Activated CD4-positive, alpha-beta T cell treated with anti-CD3 and anti-CD28 coated beads, Interleukin-2, amount 50 U/mL, for 16 hours (primary cell): ENCODE data around the gene EPHA2.
"Not testable (repeated sequence)": the region's sequence is repeated elsewhere in the genome, so short reads cannot be mapped to it uniquely, and the experiment has no call there.

Experiments used
- DNase-seq: peaks from one replicate; pipeline ENCODE4 v3.0.0-alpha.2; 2020

Gene EPHA2

GRCh38 chr1:16167331-16168143 lies 11.7 kb upstream of the EPHA2 start:
- DNase-seq: peak; percentile 22

- DNase-seq: no peak
These were observed 10.2 kb upstream of the EPHA2 start for GRCh38 chr1:16166117-16166516.

- DNase-seq: no peak
These were observed 9.7 kb upstream of the EPHA2 start for GRCh38 chr1:16165548-16165947.

GRCh38 chr1:16165073-16165364 lies 9.2 kb upstream of the EPHA2 start:
- DNase-seq: no peak

- DNase-seq: no peak
These were observed 8.6 kb upstream of the EPHA2 start for GRCh38 chr1:16164213-16165072.

GRCh38 chr1:16163608-16164212 lies 7.8 kb upstream of the EPHA2 start:
- not testable (repeated sequence) for DNase-seq

GRCh38 chr1:16162163-16162822 lies 6.4 kb upstream of the EPHA2 start:
- peak; percentile 34 for DNase-seq

- no peak for DNase-seq
These were observed 5.8 kb upstream of the EPHA2 start for GRCh38 chr1:16161717-16162116.

GRCh38 chr1:16158993-16159831 lies 3.3 kb upstream of the EPHA2 start:
- DNase-seq: no peak

GRCh38 chr1:16158025-16158424 lies 2.2 kb upstream of the EPHA2 start:
- peak; percentile 39 for DNase-seq

- DNase-seq: no peak
These were observed 1.1 kb upstream of the EPHA2 start for GRCh38 chr1:16156848-16157495.

GRCh38 chr1:16153999-16154673 lies 1.7 kb downstream of the EPHA2 start:
- DNase-seq: no peak

- no peak for DNase-seq
These were observed 2.5 kb downstream of the EPHA2 start for GRCh38 chr1:16153096-16153998.

GRCh38 chr1:16152481-16153087 lies 3.3 kb downstream of the EPHA2 start:
- DNase-seq: no peak

- DNase-seq: no peak
These were observed 3.9 kb downstream of the EPHA2 start for GRCh38 chr1:16151995-16152384.

- DNase-seq: no peak
These were observed 4.5 kb downstream of the EPHA2 start for GRCh38 chr1:16151196-16151994.

GRCh38 chr1:16150508-16150907 lies 5.4 kb downstream of the EPHA2 start:
- no peak for DNase-seq

- DNase-seq: no peak
These were observed 6.0 kb downstream of the EPHA2 start for GRCh38 chr1:16149702-16150488.
